HG03060 (cell line): ENCODE data around the gene ALPK1.
"Not testable (repeated sequence)": the region's sequence is repeated elsewhere in the genome, so short reads cannot be mapped to it uniquely, and the experiment has no call there.

Experiments used
- ATAC-seq: cut with Tn5 transposase; IDR thresholded peaks from one replicate; pipeline ENCODE4 v1.9.1; 2021; ENCODE audit warnings: low read depth, moderate number of reproducible peaks; ENCODE audit not compliant: unreplicated experiment

ALPK1 gene

DNA sequence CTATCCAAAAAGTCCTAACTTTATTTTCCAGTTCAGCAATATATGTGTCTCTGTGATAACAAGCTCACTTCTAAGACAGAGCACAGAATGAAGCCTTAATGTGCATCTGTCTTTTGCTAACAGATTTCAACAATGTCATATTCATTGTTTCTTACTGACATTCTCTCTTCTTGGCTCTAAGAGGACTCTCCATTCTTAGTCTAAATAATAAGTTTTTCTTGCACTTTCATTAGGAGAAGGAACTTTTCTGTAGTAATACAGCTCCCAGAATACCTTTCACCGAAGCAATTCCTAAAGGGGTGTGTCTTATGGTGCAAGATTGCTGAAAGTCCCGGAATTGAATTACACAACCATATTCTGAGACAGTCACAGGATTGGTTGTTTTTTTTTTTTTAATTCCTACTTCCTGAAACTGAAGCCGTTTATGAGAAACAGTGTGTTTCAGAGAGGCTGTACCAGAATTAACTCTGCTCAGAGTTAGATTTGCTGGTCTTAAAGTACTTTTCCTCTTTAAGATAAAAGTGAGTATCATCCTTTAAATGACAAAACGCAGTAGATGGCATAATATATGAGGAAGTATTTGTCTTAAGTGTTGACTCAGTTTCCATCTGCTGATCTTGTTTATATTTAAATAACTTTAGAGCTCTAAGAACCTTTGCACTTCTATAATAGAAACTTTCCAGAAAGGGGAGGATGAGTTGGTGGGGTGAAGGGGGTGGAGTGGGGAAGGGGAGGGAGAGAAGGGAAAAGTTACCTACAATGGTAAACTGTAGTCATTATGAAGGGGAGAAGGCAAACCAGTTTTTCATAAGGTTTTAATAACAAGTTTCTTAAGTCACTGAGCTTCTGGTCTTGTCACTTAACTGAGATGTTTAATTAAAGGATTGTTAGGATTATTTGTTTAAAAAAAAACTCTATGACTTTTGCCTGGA lies at the start of gene ALPK1:
Gene ALPK1 (plus strand): TSS at position 421 of the 932 bp plus-strand sequence.
- peak; percentile 92 for ATAC-seq

DNA sequence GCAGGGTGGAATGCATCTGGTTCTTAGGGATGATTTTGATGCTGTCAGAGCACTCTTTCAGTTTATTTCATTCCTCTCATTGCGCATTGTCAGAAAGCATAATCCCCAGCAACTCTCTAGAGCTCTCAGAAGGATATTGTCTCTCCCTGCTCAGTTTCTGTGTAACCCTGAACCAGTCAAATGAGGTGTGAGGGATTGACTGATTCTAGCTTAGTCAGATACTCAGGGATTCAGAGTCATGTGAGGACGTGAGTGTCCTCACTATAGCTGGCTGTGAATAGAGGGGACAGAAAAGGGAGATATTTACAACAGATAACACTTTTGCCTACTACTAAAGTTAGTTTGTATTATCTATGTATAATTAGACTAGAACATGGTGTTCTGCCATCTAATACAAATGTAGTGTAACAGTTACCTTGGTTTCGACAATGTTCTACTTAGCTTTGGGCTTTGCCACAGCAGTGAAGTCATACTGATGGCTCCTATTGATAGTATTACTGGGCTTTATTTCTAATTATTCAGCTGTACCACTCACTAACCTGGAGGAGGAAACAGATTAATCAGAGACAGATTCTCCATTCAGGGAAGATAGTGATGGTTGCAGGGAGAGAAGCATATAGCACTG lies 46.0 kb upstream of the ALPK1 start:
- ATAC-seq = no peak

DNA sequence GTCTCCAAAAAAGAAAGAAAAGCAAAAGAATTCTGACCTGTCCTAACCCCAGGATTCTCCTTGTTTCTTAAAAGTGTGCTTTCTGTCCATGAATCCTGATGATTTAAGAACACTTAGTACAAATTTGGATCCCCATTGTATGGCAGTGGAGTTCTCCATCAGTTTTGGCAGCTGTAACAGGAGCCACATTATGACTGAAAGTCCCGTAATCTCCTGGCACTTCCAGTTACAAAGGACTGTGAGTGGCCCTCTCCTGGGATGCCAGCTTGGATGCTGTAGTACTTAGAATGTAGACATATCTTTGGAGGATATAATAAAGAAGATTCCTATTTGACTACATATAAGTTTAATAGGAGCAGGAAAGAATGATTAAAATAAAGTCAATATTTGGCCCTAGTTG lies 44.9 kb upstream of the ALPK1 start:
- ATAC-seq = no peak

DNA sequence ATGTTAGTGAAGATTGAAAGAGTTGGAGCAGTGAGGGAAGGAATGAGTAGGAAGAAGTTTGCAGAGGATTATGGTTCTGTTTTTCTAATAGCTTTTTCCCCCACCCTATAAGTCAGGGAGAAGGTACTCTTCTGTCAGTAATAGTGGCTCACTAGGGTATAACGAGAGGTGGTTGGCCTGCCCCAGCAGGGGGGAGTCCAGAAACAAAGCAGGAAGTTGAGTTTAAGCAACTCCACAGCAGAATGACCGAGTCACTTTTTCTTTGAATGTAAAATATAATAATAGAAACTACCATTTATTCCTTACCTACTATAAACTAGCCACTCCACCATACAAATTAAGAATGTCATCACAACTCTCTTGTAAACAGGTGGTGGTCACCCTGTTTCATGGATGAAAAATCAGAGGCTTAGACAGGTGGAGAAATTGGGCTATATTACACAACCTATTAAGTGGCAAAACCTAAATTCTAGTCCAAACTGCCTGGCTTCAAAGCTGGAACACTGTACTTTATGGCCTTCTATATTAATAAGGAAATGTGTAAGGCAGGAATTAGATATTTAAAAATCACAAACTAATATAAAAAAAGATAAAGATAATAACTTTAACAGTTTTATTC lies 43.7 kb upstream of the ALPK1 start:
- ATAC-seq = no peak

DNA sequence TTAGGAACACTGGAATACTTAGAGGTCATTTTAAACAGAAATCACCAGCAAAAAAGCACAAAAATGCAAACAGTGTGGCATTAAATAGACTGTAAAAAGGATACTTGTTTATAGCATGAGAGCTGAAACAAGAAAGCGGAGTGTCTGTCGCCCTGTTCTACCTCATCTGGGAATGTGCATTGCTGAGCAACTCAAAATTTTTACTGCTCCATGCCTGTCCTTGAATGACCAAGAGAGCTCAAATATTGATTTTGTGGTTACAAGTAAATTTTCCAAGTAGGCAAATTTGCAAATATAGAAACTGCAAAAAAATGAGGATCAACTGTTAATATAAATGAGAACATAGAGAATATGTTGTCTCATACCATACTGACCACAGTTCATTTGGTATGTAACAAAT lies 40.1 kb upstream of the ALPK1 start:
- ATAC-seq = no peak

DNA sequence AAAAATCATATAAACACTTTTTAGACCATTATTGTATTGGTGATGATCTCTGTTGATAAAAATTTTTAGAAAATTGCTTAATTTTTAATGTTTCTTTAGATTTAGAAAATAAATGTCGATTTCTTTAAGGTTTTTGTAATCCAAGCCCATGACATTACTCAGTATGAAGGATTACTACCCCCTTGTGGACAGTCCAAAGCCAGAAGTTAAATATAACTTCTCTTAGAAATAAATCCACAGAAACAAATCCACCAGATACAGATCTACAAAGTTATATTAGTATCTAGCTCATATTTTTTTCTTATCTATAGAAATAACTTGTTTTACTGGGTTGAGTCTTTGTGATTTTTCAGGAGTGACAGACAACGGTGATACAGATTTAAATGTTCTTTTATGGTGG lies 30.3 kb upstream of the ALPK1 start:
- no peak for ATAC-seq

DNA sequence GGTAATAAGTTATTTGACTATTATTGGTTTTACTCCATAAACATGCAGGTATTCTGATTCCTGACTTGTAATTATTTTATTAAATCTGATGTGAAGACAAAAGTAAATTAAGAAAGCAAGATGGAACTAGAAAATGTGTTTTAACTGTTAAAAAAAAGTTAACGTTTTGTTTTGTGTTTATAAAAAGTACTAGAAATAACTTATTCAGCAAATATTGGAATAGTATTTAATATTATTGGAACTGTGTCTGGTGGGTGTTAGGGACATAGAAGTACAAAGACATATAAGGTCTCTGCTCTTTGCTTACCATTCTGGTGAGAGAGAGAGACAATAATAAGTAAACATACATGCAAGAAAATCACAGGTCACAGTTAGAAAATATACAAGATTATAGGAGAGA lies 27.1 kb upstream of the ALPK1 start:
- ATAC-seq = no peak

DNA sequence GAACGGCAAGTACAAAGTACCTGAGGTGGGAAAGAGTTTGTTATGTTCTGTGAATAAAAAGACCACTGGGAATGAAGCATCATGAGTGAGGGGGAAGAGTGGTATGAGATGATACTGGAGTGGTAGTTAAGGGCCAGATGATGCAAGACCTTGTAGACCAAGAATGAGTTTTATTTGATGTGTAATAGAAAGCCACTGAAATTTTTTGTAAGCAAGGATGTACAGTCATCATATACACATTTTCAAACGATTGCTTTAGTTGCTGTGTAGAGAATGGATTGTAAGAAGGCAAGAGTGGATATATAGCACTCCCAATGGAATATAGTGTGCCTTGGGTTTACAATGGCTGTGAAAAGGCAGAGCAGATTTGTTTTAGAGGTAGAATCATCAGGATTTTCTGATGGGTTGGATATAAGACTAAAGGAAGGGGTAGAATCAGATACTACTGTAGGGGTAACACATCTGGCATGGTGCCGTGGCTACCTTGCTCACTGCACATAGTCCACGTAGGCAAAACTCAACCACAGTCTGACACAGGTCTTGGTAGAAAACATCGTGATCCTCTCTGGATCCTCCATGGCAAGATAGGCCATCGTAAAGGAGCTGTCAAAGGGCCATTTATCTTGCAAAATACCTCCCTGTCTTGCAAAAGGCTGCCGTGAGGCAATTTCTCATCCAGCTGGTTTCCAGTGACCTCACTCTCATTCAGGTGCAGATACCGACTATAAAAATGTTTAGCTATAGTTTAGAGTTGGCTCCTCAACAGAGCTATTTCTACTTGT lies 26.3 kb upstream of the ALPK1 start:
- ATAC-seq = no peak

DNA sequence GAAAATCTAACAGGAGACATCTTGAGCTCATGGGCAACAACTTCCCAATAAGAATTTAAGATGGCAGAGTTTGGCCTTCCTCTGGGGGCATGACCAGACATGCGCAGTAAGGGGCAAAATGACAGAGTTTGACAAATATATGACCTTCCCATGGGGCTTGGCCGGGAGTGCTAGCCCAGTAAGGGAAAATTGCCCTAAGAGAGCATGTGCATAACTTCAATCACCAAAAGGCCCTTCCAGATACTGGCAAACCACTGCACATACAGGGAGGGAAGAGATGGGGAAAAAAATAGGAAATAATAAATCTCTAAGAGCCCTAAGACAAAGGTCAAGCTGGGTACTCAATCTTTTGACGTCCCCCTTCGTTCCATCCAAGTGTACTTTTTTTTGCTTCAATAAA lies 24.9 kb upstream of the ALPK1 start:
- ATAC-seq = no peak

DNA sequence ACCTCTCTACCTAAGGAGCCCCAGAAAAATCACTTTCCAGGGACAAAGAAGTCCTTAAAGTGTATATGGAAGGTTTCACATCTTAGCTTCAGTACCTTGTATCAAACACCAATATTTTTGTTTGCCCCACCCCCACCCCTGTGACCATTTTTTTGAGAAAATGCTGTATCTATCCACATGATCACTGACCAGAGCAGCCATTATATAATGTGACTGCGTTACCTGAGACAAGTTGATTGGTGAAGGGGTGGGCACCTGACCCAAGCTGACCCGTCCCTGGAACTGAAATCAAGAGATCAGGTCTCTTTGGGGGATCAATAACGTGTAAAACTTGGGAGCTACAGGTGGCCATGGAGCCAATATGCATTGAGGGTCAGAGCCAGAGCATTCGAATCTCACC lies 22.2 kb upstream of the ALPK1 start:
- no peak for ATAC-seq

DNA sequence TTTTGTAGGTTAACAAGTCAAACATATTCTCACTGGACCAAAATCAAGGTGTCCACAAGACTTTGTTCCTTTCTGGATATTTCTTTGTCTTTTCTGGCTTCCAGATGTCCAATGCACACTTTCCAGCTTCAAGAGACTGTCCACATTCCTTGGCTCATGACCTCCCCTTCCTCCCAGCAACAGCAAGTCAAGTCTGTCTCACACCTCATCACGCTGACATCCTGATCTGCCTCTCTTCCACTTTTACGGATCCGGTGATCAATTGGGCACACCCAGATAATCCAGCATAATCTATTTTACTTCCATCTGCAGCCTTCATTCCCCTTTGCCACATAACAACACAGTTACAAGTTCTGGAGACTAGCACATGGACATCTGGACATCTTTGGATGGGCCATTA lies 21.1 kb upstream of the ALPK1 start:
- no peak for ATAC-seq

DNA sequence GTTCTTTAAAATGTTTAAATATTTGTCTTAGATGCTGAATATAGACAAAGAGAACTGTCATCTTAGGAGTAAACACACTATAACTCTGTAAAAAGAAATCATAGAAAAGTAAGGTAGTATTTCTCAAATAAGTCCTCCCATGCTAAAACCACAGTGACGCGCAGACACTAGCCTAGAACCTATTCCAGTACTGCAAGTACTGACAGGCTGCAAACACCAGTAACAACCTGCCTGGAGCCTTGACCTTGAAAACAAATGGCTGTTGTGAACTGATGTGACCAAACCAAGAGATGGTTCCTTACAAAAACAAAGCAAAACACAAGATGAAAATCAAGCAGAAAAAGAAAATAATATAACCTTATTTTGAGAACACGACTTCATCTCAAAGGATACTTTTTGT lies 19.9 kb upstream of the ALPK1 start:
- no peak for ATAC-seq

DNA sequence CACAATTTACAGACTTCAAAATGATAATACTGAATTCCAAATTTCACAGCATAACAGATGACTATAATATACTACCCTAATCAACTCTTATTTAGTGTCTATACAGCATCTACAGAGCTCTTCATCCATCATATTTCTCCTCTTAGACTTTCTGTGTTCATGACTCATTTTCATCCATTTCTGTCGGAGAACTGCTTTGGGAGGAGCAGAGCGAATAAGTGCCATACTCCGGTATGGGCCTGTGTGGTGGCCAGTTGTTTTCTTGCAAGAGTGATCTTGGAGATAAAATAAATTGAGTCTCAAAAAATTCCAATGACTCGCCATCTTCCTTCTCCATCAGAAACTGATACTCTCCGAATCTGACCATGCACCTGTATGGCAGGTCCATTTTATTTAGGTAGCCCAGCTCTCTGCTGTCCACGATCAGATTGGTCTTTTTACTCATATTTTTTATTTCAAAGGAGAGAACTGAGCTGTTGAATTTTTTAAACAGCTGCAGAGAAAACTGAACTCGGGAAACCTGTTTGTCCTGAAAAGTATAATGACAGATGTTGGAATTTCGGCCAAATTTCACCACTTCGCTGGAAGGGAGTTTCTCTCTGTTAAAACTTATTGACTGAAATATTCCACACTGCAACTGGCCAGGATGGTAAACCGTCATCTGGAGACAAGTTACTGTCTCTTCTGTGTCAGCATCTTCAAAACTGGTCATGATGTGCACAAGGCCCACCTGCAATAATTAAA lies 19.3 kb upstream of the ALPK1 start:
- no peak for ATAC-seq

DNA sequence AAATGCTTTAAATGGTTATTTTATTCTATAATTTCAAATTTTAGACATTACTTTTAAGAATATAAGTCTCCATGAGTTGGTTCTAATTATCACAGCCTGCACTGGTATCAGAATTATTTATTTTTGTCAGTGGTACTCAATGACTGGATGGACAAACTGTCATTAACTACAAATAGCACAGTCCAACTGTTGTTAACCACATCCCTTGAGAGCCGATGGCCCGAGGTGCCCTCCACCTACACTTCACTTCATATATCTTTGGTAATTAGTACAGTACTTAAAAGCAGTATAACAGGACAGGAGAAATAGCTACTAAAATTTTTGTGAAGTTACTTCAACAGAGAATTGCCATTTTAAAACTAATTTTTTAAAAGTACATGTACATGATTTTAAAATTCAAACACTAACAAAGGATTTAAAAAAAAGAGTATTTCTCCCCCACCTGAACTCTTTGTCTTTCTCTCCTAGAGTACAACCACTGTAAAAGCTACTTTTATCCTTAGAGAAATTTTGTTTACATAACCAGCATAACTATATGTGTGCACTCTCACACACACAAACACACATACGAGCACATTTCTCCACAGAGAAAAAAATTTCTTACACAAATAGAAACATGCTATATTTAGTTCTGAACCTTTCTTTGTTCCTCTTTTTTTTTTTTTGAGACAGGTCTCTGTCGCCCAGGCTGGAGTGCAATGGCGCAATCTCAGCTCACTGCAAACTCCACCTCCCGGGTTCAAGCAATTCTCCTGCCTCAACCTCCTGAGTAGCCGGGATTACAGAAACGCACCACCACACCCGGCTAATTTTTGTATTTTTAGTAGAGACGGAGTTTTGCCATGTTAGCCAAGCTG lies 17.9 kb upstream of the ALPK1 start:
- ATAC-seq = peak; percentile 61

DNA sequence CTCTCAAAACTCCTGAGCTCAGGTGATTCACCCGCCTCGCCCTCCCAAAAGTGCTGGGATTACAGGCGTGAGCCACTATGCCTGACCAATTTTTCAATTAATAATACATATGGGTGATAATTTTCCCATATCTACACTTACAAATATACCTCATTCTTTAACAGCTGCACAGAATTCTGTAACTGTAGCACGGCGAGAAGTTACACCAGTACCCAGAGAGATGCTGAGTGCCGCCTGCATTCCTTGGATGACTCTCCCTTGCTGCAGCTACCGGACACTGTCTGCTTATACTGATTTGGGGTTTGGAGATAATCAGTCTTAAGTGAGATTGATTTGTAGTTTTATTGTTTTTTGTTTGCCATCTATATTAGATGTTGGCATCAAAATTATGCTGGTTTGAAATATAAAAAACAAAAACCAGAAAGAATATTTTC lies 17.3 kb upstream of the ALPK1 start:
- ATAC-seq = peak; percentile 0

DNA sequence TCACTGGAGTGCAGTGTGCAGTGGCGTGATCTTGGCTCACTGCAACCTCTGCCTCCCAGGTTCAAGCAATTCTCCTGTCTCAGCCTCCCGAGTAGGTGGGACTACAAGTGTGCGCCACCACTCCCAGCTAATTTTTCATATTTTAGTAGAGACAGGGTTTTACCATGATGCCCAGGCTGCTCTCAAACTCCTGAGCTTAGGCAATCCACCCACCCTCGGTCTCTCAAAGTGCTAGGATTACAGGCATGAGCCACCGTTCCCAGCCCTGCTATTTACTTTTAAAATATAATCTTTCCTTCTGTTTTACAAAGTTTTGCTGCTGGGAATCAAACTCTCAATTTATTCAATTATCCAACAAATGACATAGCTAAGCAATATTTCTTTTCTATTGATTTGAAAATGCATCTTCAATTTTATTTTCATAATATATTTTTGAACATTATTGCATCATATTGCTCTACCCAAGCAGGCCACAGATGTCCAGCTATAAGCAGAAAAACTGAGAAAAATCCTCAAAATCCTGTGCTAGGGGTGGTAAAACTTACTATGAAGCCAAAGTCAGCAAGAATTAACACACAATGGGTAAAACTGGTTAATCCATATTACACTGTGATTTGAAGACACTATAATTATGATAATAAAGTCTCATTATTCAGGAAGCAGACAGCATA lies 16.6 kb upstream of the ALPK1 start:
- ATAC-seq = no peak

DNA sequence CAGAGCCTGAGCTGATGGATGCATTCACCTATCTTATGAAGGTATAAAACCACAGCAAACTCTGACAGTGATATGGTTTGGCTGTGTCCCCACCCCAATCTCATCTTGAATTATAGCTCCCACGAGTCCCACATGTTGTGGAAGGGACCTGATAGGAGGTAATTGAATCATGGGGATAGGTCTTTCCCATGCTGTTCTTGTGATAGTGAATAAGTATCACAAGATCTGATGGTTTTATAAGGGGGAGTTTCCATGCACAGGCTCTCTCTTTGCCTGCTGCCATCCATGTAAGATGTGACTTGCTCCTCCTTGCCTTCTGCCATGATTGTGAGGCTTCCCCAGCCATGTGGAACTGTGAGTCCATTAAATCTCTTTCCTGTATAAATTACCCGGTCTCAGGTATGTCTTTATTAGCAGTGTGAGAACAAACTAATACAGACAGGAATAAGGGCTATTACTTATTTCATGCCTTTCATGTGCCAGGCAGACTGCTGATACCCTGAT lies 15.2 kb upstream of the ALPK1 start:
- ATAC-seq = not testable (repeated sequence)

DNA sequence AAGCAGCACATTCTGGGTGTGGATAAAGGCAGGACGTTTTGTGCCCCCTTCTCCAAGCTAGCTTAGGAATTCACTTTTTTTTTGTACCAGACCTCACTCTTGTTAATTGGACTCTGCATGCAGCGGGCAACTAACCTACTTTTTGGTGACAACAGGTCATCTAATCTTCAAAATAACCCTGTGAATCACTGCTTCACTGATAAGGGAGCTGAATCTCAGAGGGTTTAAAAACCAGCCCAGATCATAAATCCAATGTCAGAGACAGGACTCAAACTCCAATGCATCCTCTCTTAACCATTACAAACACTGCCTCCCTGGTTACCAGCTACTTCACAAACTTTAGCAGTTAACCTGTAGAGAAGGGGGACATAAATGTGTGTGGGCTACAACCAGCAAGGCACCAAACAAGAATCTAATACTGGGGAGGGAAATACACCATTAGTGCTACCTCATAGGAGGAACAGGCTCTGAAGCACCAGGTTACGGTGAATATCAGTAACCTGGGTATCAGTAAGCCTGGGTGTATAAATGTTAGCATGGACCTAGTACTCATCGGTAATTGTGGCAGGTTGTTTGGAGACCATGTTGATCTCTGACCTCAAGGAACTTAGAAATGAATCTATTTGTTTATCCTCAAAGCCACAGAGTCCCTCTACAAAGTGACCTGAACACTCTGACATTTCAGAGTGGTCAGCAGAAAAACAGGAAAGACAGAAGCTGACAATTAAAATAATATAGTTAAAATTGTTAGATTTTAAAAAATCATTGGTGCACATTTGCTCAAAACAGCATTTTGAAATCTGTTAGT lies 14.1 kb upstream of the ALPK1 start:
- ATAC-seq = no peak
